NOMO-1 treated with DMSO at 0.1 percent for 48 hours (cell line): Measurements from ENCODE around the gene SLPI.

Source experiments
- DNase-seq: peaks from one replicate; lab custom pipeline; 2025; ENCODE audit not compliant: unreplicated experiment; lab: John Stamatoyannopoulos, UW

Gene SLPI

DNA sequence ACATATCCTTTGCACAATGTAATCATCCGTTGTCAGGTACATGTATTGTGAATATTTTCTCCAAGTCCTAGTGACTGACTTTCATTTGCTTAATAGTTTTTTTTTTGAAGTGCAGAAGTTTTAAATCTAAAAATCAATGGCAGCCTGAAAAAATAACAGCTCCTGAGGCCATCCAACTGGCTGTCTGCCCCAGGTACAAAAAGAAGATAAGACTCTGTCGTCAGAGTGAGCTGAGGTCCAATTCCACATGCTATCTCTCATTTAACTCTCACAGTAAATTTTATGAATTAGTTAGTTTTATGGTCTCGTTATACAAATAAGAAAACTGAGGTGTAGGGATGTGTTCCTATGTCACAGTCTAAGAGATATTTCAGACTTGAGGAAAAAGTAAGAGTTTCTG is 21.0 kb upstream of the SLPI start:
- no peak for DNase-seq

DNA sequence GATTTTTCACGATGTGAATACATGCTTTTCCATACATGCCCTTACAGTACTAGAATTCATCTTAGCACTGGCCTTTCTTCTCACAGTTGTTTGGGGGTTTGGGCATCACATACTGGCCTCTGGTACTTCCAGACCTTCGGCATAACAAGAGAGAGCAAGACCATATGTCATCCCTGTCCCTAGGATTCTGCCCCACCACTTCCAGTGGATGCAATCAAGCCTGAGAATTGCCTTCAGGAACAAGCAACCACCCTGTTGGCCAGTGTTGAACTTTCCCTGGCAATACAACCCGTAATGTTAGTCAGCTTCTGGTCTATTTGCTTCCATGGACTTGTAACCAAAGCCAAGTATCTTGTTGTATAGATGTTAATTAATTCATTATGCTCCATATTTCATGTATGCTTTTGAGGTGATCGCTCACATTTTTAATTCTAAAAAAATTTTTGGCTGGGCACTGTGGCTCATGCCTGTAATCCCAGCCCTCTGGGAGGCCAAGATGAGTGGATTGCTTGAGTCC is 15.4 kb upstream of the SLPI start:
- DNase-seq: no peak

DNA sequence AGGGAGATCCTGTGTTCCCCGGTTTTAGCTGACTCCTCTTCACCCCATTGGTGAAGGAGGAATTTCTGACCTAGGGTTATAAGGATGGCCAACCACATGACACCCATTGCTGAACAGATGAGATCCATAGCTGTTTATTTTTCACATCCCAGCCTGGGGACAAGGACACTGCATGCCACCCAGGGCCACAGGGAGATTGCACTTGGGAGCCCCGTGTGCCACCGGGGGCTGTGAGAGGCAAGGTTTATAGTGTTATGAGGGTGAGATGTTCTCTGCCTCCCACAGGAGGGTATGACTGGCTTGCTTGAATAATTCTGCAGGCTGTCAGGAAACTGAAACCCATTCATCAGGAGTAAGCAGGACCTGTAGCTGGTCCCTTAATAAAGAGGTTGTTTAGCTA is 14.7 kb upstream of the SLPI start:
- DNase-seq: no peak

DNA sequence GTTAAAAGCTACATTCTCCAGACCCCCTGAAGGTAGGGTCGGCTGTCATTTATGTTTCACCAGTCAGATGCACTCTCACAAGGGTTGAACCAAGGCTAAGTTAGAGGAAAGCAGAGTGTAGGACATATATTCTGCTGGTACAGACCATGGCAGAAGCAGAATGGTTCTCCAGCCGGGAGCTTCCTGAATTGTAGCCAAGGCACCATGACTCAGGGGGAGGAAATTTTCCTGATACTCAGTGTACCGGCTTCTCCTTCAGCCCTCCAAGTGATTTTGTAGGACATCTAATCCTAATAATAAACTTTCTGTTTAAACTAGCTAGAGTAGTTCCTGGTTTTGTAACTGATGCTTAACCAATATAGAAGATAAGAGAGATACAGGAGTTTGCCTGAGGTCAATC is 14.2 kb upstream of the SLPI start:
- DNase-seq: no peak

DNA sequence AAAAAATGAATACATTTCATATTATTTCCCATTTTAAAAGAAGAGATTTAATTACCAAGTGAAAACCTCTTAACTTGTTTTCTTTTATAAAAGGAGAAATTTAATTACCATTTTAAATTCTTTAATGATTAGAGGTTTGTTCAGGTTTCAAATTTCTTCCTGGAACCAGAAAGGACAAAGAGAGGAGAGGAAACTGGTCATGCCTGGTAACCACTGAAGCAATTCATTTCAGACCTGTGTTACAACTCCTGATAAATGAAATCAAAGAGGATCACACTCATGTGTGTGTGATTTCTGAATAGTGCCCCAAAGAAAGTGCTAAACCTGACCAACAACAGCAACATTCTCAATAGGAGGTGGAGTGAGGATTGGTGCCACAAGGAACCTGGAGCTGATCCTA is 12.6 kb upstream of the SLPI start:
- DNase-seq: no peak

DNA sequence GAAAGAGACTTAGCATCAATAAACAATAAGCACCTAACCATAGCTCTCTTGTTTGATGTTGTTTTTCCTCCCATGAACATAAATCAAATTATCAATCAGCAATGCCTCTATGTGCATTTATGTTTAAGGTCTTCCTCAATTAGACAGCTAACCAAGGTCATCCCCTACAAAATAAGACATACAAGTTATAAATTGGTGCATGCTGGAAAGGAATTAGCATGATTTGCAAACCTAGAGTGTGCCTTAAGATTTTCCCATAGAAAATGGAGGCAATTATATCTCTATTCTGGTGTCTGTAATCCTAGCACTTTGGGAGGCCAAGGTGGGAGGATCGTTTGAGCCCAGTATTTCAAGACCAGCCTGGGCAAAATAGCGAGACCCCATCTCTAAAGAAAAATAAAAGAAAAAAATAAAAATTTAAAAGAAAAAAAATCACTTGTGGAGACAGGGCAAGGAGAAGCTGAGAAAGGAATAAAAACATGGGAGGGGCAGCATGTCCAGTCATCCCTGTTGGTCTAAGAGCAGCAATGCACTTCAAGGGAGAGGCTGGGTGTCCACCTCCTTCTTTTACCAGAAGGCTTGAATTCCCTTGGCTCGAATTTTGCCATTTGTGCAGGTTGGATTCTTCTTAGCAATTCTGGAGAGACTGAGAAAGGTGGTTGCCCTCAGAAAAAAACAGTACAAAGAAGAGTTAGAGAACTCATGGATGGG is 9.3 kb upstream of the SLPI start:
- DNase-seq: no peak

DNA sequence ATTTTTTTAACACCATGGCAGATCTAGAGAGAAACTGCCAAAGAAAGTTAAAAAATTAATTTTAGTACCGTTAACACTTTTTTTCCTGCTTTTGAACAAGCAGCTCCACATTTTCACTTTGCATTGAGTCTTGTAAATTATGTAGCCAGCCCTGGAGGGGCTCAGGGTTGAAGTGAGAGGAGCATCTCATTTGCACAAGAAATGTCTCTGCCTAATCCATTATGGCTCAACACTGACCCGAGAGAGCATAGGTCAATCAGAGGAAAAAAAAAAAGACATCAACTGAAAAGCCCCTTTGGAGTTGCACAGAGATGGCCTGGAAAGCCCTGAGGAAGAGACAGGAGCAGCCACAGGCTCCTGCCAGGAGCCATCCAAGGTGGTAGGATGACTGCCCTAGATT is 4.3 kb upstream of the SLPI start:
- no peak for DNase-seq

DNA sequence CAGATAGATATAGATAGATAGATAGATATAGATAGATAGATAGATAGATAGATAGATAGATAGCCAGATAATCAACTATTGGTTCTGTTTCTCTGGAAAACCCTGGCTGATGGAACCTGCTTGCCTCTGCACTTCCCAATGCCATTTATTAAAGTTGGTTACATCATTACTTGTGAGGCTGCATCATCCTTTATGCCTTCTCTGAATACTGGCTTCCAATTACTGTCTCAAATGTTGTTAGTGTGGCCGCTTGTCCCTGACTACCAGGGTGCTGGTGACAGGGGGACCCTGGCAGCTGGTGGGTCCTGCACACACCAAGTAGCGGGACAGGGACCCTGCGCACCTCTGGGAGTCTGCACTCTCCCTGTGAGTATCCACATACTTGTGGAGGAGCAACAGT is 3.9 kb upstream of the SLPI start:
- no peak for DNase-seq

DNA sequence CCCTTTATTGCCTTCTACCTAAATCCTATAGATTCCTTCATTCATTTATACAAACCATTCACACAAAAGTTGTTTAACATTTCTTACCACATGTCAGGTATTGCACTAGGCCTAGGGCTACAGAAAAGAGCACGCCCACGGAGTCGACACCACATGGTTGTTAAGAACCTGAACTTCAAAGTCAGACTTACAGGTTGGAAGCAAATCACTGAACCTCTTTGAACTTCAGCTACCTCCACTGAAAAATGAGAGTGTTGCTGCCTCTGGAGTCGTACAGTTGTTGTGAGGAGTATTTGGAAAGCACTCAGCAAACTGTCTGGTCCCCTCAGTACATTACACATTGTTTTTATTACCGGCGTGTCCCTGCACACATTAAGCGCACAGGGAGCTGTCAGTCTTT is 3.3 kb upstream of the SLPI start:
- DNase-seq: no peak

DNA sequence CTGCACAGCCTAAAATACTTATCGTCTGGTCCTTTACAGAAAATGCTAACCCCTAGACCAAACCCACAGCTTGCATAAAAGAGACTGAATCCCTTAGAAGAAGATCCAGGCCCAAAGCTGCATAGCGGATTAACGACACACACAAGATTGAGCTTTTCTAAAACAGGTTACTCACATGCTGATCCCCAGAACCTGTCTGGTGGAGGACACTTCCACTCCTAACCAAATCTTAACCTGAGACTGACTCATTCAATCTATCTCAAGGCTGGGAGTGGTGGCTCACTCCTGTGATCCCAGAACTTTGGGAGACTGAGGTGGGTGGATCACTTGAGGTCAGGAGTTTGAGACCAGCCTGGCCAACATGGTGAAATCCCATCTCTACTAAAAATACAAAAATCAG is 2.8 kb upstream of the SLPI start:
- DNase-seq: no peak

DNA sequence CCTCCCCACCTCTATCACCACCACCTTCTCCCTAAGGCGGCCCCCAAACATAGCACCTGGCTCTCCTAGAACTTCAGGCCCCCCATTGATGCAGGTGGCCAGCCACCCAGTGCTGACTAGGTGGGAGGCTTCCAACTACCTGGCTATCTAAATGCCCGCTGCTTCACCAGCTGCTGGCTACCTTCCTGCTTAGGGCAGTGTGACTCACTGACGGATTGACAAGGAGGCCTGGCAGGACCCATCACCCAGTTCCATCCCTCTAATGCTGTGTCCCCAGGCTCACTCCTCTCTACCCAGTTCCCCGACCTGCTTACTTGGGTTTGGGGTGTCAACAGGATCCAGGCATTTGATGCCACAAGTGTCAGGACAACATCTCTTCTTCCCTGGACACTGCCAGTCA is 1.1 kb downstream of the SLPI start:
- DNase-seq: no peak

DNA sequence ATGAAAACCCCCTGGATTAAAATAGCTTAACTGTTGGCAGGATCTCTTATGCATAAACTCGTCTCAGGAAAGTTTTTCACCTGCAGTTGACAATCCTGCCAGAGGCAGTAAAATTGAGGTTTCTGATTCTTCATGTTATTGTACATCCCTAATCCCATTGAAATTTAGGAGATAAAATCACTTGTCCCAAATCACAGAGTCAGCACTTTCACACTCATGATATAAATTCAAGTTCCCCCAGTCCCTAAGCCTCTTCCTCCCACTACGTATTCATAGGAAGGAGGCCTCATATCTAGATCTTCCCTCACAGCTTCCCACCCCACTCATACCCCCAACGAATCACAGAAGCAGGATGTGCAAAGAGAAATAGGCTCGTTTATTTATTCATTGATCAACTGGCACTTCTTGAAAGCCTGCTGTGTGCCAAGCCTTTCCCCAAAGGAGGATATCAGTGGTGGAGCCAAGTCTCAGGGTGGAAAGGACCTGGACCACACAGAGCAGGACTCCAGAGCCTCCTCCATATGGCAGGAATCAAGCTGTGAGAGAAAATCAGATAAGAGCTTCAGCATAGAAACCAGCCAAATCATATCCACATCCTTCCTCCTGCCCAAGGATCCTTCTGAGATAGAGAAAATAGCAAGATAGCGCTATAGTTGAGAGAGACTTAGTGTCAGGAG is 2.3 kb downstream of the SLPI start:
- DNase-seq: no peak

DNA sequence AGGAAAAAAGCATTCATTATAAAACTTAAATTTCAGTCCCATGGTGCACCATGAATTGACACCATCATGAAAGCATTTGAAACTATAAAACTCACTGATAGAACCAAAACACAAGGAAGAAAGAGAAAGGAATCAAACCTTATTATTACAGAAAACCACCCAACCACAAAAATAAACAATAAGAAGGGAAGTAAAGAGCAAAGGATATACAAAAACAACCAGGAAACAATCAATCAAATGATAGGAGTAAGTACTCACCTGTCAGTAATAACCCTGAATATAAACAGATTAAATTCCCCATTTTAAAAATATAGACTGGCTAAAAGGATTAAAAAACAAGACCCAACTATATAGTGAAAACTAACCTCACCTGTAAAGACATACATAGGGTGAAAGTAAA is 5.8 kb downstream of the SLPI start:
- no peak for DNase-seq

DNA sequence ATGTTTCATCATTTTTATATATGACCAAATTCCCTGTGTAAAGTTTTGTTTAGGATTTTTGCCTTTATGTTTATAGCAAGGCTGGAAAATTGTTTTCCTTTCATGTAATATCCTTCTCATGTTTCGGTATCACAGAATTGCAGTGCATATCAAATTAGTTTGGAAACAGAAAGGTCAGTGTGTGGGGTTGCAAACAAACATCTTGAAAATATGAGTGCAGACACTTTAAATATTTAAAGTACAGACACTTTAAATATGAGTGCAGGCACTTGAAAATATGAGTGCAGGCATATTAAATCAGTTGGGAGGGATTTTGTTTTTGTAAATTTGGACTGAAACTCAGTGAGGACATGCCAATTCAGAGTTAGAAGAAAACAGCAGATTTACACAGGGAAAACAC is 6.5 kb downstream of the SLPI start:
- no peak for DNase-seq

DNA sequence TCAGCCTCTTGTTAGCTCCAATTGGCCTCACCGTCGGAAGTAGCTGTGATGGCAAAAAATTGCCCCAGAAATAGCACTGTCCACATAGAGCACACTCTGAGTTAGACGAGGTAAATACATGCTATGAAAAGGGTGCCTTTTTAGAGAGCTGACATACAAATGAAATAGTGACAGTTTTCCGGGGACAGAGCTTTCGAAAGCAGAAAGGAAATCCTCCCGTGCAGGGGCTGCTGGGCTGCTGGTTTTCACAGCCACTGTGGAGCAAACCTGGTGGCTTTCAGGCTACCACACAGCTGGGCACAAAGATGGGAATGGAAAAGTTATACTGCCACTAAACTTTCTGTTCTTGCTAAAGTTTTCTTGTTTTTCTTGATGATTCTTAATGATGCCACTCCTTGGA is 8.3 kb downstream of the SLPI start:
- no peak for DNase-seq

DNA sequence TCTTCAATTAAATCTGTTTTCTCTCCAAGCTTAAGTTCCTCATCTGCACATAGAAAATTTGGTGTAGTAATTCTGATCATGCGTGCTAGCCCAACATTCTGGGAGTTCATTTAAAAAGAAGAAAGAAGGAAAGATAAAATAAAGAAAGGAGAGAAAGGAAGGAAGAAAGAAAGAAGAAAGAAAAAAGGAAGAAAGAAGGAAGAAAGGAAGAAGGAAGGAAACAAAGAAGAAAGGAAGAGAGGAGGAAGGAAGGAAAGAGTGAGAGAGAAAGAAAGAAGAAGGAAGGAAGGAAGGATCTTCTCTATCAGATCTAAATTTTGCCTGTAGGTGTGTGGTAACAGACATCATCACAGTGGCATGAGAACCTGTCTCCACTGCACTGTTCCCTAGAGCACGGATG is 16.2 kb downstream of the SLPI start:
- no peak for DNase-seq

DNA sequence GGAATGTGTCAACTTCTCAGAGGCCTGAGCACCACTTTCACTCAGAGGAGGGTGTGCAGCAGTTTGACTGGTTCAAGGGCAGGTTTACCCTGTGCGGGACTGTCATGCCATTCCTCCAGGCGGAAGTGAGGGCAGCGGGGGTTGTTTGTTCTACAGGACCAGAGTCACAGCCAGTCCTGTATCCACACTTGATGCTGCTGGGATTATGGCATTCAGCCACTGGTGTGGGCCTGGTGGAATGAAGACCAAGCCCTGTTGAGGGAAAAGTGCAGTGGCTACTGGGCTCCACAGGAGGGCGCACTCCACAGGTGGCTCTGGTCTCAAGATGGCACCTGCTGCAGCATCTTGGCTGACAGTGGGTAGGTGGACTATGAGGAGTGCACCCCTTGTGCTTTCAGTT is 18.4 kb downstream of the SLPI start:
- DNase-seq: no peak

DNA sequence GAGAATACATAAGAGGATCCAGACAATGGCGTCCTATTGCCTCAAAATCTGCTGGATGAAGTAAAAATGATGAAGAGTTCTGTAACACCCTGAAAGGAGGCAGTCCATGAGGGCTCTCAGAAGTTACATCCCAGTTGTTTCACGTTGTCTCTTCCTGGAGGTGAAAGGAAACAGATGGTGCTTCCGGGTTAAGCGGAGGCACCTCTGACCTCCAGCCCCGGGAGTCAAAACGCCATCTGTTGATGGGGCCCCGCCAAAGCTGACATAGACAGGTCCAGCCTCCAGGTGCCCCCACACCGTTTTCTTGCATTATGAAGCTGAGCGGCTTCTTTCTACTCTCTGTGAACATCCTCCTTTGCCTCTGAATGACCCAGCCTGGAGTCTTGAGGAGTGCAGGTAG is 23.7 kb downstream of the SLPI start:
- no peak for DNase-seq

DNA sequence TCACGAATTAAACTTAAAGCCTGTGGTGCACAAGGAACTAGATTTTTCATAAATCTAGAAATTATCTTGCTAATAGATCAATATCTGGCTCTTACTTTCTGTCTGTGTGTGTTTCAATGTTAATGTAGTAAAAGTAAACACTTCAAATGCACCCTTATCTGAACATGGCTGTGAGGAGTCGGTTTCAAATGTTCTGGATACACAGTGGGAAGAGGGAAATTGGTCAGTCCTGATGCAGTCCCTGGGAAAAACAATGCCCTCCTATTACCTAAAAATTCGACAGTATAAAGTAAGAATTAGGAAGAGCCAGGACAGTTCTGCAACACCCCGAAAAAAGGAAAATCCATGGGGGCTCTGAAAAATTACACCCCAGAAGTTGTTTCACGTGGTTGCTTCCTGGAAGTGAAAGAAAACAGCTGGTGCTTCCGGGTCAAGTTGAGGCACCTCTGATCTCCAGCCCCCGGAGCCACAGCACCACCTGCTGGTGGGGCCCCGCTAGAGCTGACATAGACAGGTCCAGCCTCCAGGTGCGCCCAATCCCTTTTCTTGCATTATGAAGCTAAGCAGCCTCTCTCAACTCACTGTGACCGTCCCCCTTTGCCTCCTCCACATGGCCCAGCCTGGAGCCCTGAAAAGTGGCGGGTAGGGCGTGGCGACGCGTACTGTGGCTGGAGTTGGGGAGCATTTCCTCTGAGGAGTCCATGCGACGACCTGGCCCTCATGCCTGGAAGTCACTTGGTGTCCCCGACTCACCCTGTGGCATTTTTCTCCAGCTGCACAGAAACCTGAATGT is 24.9 kb downstream of the SLPI start:
- DNase-seq: peak; percentile 16

DNA sequence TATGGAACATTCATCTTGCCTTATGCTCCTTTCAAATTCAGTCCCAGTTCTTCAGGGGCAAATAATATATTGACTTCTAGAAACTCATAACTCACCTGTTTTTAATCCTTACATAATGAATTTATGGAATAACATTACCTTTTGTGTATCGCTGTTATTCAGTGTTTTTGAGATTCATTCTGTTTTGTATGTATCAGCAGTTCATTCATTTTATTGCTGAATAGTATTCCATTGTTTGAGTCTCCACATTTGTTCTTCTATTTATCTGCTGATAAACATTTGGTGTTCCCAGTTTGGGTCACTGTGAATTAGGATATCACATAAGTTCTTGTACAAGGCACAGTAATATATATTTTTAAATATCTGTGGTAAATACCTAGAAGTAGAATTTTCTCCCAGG is 28.1 kb downstream of the SLPI start:
- no peak for DNase-seq

DNA sequence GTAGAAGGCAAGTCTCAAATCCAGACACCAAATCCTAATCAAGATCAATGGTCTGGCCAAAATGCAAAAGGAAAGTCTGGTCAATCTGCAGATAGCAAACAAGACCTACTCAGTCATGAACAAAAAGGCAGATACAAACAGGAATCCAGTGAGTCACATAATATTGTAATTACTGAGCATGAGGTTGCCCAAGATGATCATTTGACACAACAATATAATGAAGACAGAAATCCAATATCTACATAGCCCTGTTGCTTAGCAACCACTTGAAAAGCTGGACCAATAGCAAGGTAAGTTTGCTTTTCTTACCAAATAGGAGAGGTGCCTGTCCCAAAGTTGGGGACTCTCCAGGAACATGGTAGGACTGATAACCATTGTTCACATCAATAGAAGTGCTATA is 31.2 kb downstream of the SLPI start:
- DNase-seq: no peak

DNA sequence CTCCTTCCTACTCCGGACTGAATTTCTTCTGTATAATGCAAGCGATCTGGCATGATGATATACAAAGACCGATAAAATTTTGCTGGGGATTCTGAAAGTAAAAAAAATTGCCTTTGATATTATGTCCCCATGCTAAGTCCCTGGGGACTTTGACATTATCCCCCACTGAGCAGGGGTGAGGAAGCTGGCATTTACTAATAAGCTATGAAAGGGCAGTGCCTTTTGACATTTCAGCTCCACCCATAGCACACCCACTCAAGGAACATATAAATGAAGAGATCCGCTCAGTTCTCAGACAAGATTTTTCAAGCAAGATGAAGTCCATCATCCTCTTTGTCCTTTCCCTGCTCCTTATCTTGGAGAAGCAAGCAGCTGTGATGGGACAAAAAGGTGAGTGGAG is 33.3 kb downstream of the SLPI start, which contains the start of gene SEMG2:
SEMG2 (plus strand) TSS at position 298 of the 400 bp plus-strand sequence; CDS start at position 315, 17 bp downstream.
- DNase-seq: no peak
